Upper lobe of left lung (tissue), 6 donors: ENCODE measurements around the gene MRTFB. TPM values are rescaled to one million over a fixed set of nuclear protein-coding genes. Genes with fewer than 3 reads are reported as not detected.

Experiments used
- ATAC-seq, 2 donors: fragments of 200-7000 bp; cut with Tn5 transposase; one replicate each; pipeline ENCODE4 v1.9.1; 2022; ENCODE audit warnings: mild to moderate bottlenecking in 2 of 2, moderate library complexity in 2 of 2; ENCODE audit not compliant: low FRiP score in 2 of 2
- DNase-seq, 2 donors: peaks; one replicate each; pipeline ENCODE4 v3.0.0-alpha.2; 2019 to 2020
- H3K27ac ChIP-seq, 4 donors: fragments of 200-600 bp; sonication (generic); one replicate each; pipeline ENCODE4 v1.5.1; 2016 to 2019
- H3K27me3 ChIP-seq, 4 donors: fragments of 200-600 bp; sonication (generic); one replicate each; pipeline ENCODE4 v1.5.1; 2017 to 2019
- H3K36me3 ChIP-seq, 4 donors: fragments of 200-600 bp; sonication (generic); one replicate each; pipeline ENCODE4 v1.5.1; 2016 to 2019
- H3K4me1 ChIP-seq, 4 donors: fragments of 200-600 bp; sonication (generic); one replicate each; pipeline ENCODE4 v1.5.1; 2018 to 2019
- H3K4me3 ChIP-seq, 4 donors: fragments of 200-600 bp; sonication (generic); one replicate each; pipeline ENCODE4 v1.5.1; 2017 to 2019; ENCODE audit warnings: mild to moderate bottlenecking in 2 of 4, moderate library complexity in 1 of 4
- H3K9me3 ChIP-seq, 4 donors: fragments of 200-600 bp; sonication (generic); one replicate each; pipeline ENCODE4 v1.5.1; 2018 to 2019
- EP300 ChIP-seq, 4 donors: sonication (generic); formaldehyde crosslinking; IDR thresholded peaks; one replicate each; pipeline ENCODE4 v1.5.1; 2017; ENCODE audit warnings: antibody characterized with exemption in 4 of 4, control low read depth in 2 of 4
- POLR2A ChIP-seq, 4 donors: fragments of 450-650 bp; IDR thresholded peaks; one replicate each; pipeline ENCODE4 v1.5.1; 2016 to 2017; ENCODE audit warnings: antibody characterized with exemption in 4 of 4, mild to moderate bottlenecking in 2 of 4
- POLR2AphosphoS5 ChIP-seq, 2 donors: sonication (generic); formaldehyde crosslinking; IDR thresholded peaks; one replicate each; pipeline ENCODE4 v1.5.1; 2017; ENCODE audit warnings: antibody characterized with exemption in 2 of 2
- WGBS, 2 donors: methylation state at CpG; one replicate each; pipeline ENCODE4 v1.1.5; 2017 to 2018; 5-methylcytosine and 5-hydroxymethylcytosine counted together
- total RNA-seq, 6 donors: library from RNA; depleted of rRNA in 4 of 6; stranded (reverse); fragments of >200 nt in 4 of 6; gene quantifications; one replicate each; pipeline versions ENCODE4 v1.1.0 to v1.2.1, GENCODE V29; 2016 to 2021
- TF ChIP-seq, protein P1 (sequence below), 6 experiments: fragments of 450-650 bp in 4 of 6; fragments of 200-600 bp in 2 of 6; sonication (generic) in 2 of 6; IDR thresholded peaks; one replicate each; pipeline ENCODE4 v1.5.1; 2016 to 2019; ENCODE audit warnings: antibody characterized with exemption in 6 of 6
- donor health status: DM: no; HTN: no; CAD: no; lungs with moderate emphysema.
- donor health status: DM: no; HTN: yes; CAD: no; lungs with severe emphysema.

Gene MRTFB
- total RNA-seq, 6 donors from 2014 or later = 46.9 to 100 (median 66.7) TPM

DNA sequence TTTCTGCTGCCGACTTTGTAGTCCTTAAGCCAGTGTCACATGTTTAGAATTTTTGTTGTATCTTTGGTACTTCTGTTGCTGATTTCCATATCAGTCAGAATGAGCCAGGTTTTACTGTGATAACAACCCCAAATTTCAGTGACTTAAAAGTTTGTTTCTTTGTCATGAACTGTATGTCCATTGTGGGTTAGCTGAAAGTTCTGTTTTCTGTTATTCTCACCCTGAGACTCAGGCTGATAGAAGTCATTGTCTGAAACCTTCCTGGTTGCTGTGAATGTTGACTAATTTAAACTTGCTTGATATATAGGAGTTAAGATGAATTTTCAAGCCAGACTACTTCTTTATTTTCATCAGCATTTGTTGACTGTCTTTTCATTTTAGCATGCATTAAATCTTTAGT, 68.8 kb downstream of the MRTFB start:
- no peak for ATAC-seq

DNA sequence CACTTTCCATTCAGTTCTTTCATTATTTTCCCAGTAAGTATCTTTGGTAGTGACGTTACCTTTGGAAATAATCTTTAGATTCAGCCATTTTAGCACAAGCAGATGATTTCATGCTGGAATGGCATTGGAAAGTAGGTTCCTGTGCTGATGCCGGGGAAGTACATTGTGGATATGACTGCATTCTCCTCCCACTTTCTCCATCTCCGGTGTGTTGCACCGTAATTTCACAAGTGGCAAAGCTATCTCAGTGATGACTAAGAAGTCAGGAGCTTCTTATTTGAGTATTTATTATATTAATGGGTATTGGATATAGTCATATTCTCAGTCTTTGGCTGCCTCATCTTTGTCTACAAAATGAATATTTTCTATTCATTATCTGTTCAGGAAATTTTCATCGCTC, 69.8 kb downstream of the MRTFB start:
- H3K27ac ChIP-seq = no peak overlapping the region
- H3K9me3 ChIP-seq = no peaks in the 10 kb centered on the region
- no peak overlapping the region for H3K4me3 ChIP-seq
- peaks cover 0 to 11% (median 2%) of the 10 kb centered on the region in 4 donors for H3K36me3 ChIP-seq
- no peak for ATAC-seq
- no peak for DNase-seq
- TF ChIP-seq, protein P1, sequence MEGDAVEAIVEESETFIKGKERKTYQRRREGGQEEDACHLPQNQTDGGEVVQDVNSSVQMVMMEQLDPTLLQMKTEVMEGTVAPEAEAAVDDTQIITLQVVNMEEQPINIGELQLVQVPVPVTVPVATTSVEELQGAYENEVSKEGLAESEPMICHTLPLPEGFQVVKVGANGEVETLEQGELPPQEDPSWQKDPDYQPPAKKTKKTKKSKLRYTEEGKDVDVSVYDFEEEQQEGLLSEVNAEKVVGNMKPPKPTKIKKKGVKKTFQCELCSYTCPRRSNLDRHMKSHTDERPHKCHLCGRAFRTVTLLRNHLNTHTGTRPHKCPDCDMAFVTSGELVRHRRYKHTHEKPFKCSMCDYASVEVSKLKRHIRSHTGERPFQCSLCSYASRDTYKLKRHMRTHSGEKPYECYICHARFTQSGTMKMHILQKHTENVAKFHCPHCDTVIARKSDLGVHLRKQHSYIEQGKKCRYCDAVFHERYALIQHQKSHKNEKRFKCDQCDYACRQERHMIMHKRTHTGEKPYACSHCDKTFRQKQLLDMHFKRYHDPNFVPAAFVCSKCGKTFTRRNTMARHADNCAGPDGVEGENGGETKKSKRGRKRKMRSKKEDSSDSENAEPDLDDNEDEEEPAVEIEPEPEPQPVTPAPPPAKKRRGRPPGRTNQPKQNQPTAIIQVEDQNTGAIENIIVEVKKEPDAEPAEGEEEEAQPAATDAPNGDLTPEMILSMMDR (IDR thresholded peaks at IDR 0.05) = no peak
- no peaks in the 10 kb centered on the region for H3K27me3 ChIP-seq
- 90 to 96% methylated on average over 5 of the region's 5 CpGs for WGBS, 2 donors
- no peaks in the 10 kb centered on the region for H3K4me1 ChIP-seq

More for the DNA sequence above, 68.8 kb downstream of the MRTFB start:
- TF ChIP-seq, protein P1 (IDR thresholded peaks at IDR 0.05) = no peak
- TF ChIP-seq POLR2A (IDR thresholded peaks at IDR 0.05) (no peak), POLR2AphosphoS5 (IDR thresholded peaks at IDR 0.05) (no peak)
- DNase-seq = no peak
- peaks cover 0 to 11% (median 2%) of the 10 kb centered on the region in 4 donors for H3K36me3 ChIP-seq
- WGBS, 2 donors = 93 to 100% methylated on average over 1 of the region's 1 CpG
- H3K27me3 ChIP-seq = no peaks in the 10 kb centered on the region
- no peaks in the 10 kb centered on the region for H3K4me1 ChIP-seq
- H3K27ac ChIP-seq = no peak overlapping the region
- no peaks in the 10 kb centered on the region for H3K9me3 ChIP-seq
- no peak overlapping the region for H3K4me3 ChIP-seq

DNA sequence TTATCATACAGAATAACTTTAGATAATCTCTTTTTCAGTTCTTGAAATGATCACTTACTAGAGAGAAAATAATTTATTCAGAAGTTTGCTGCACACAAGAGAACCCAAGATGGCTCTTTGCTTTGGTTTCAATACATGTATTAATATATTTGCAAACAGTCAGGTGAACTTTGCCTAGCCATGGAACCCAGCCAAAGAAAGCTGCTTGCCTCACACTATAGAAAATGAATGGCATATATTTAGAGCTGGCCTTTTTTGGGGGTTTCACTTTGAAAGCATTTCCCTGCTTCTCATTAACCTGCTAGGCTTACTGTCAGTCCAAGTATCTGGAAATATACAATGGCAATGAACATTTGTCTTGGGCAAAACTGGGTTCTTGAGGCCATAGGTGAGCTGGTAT, 75.3 kb downstream of the MRTFB start:
- Histone ChIP-seq H3K27me3 (no peaks in the 10 kb centered on the region), H3K36me3 (peaks cover 0 to 5% (median 0%) of the 10 kb centered on the region in 4 donors), H3K27ac (no peak overlapping the region), H3K4me3 (no peak overlapping the region), H3K9me3 (no peaks in the 10 kb centered on the region), H3K4me1 (peaks cover 0 to 4% (median 3%) of the 10 kb centered on the region in 4 donors)
- DNase-seq = no peak
- ATAC-seq = no peak
- no peak for TF ChIP-seq EP300 (IDR thresholded peaks at IDR 0.05)

DNA sequence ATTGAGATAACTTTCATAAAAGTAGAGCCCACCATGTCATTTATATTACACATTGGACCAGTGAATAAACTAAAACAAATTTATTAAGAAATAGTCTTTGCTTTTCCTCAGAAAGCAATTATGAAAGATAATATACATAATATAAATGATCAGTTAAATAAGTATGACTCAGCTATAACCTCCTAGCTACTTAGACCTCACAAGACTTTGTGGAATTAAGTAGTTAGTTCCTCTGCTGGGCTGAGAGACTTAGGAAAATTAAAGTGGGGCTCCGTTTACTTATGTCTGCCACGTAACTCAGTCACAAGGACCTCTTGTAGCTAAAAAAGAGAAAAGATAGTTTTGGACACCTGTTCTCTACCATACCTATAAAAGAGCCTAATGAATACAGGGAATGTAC, 76.9 kb downstream of the MRTFB start:
- Histone ChIP-seq H3K4me1 (peaks cover 0 to 4% (median 3%) of the 10 kb centered on the region in 4 donors), H3K27me3 (no peaks in the 10 kb centered on the region), H3K9me3 (no peaks in the 10 kb centered on the region), H3K4me3 (no peak overlapping the region), H3K36me3 (no peaks in the 10 kb centered on the region), H3K27ac (no peak overlapping the region)
- WGBS, 2 donors = 67 to 70% methylated on average over 2 of the region's 2 CpGs
- no peak for TF ChIP-seq POLR2AphosphoS5 (IDR thresholded peaks at IDR 0.05)
- TF ChIP-seq, protein P1 (IDR thresholded peaks at IDR 0.05) = no peak
- TF ChIP-seq EP300 (IDR thresholded peaks at IDR 0.05) = no peak
- TF ChIP-seq POLR2A (IDR thresholded peaks at IDR 0.05) = no peak
- DNase-seq (no peak), ATAC-seq (no peak)

DNA sequence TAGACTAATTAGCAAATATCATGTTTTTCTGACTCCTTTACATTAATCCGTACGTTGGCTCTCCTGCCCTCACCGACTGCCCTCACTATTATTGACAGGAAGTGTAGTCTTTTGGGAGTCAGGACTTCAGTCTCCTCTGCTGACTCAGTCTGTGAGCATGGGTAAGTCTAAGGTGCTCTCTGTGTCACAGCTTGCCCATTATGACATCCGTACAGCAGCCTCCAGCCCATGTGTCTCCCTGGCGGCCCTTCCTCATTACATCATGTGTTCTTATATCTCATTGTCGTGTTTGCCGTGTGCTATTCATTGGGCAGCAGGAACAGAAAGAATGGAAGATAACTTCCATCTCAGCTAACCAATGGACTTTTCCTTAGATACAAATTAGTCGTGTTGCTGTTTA, 77.5 kb downstream of the MRTFB start:
- ATAC-seq (no peak), DNase-seq (no peak)
- Histone ChIP-seq H3K27ac (no peak overlapping the region), H3K4me1 (peaks cover 0 to 4% (median 3%) of the 10 kb centered on the region in 4 donors), H3K4me3 (no peak overlapping the region), H3K9me3 (no peaks in the 10 kb centered on the region), H3K27me3 (no peaks in the 10 kb centered on the region), H3K36me3 (no peaks in the 10 kb centered on the region)
- TF ChIP-seq, protein P1 (IDR thresholded peaks at IDR 0.05) = no peak
- TF ChIP-seq EP300 (IDR thresholded peaks at IDR 0.05) (no peak), POLR2A (IDR thresholded peaks at IDR 0.05) (no peak), POLR2AphosphoS5 (IDR thresholded peaks at IDR 0.05) (no peak)
- WGBS, 2 donors = 90 to 93% methylated on average over 8 of the region's 8 CpGs
